Measurements from ENCODE around the gene RAB5B.
A peak's percentile ranks its signal among the peaks of the same experiment; 100 is the strongest.

RAB5B gene

GRCh38 chr12:56041552-56042429 lies 67.9 kb downstream of the RAB5B start, which contains the start of gene RPS26 (continued):
- TF ChIP-seq ZNF830 (tag by site-specific recombination; IDR thresholded peaks at IDR 0.05; ENCODE audit: low read depth) (no peak), PRDM2 (tag by site-specific recombination; IDR thresholded peaks at IDR 0.05; ENCODE audit: borderline replicate concordance) (no peak), ZNF776 (tag by site-specific recombination; IDR thresholded peaks at IDR 0.05; ENCODE audit: borderline replicate concordance) (no peak), ZNF223 (tag by site-specific recombination; IDR thresholded peaks at IDR 0.05) (0 out of 2 replicates have a peak, but pooled peaks have one; percentile 41), ZNF433 (tag by site-specific recombination; IDR thresholded peaks at IDR 0.05; ENCODE audit: low read depth) (no peak), ZNF114 (tag by site-specific recombination; IDR thresholded peaks at IDR 0.05) (no peak), ZNF280D (tag by site-specific recombination; IDR thresholded peaks at IDR 0.05) (peak; percentile 67; the same call in 1 of the 2 replicates), ZNF155 (tag by site-specific recombination; IDR thresholded peaks at IDR 0.05) (no peak), ZNF18 (tag by site-specific recombination; IDR thresholded peaks at IDR 0.05) (no peak; the same call in none of the 2 replicates), PBX3 (CRISPR knock-in tag; IDR thresholded peaks at IDR 0.05) (peak; percentile 73), ZBTB10 (tag by site-specific recombination; IDR thresholded peaks at IDR 0.05) (peak; percentile 82), ZFP41 (tag by site-specific recombination; IDR thresholded peaks at IDR 0.05; ENCODE audit: borderline replicate concordance) (no peak), ZNF132 (tag by site-specific recombination; IDR thresholded peaks at IDR 0.05; ENCODE audit: borderline replicate concordance) (no peak), HOXD13 (CRISPR knock-in tag; IDR thresholded peaks at IDR 0.05; ENCODE audit: borderline replicate concordance) (peak; percentile 35; the same call in 1 of the 2 replicates), BCL6B (tag by site-specific recombination; IDR thresholded peaks at IDR 0.05) (no peak; the same call in 1 of the 2 replicates), PRDM1 (tag by site-specific recombination; IDR thresholded peaks at IDR 0.05) (0 out of 2 replicates have a peak, but pooled peaks have one; percentile 6), ZNF404 (tag by site-specific recombination; IDR thresholded peaks at IDR 0.05) (0 out of 2 replicates have a peak, but pooled peaks have one; percentile 39), ZBTB44 (tag by site-specific recombination; IDR thresholded peaks at IDR 0.05) (peak; percentile 60; the same call in 1 of the 2 replicates), ZNF530 (tag by site-specific recombination; IDR thresholded peaks at IDR 0.05; ENCODE audit: low read depth) (no peak)
